Left ventricle myocardium inferior (tissue), 1 donor: Measurements from ENCODE around the gene NEURL1B. TPM values are rescaled to one million over a fixed set of nuclear protein-coding genes. Genes with fewer than 3 reads are reported as not detected.

Experiments
- DNase-seq: peaks from one replicate; pipeline ENCODE4 v3.0.0-alpha.2; 2020
- H3K27ac ChIP-seq: fragments of 200-600 bp; replicated peaks from 2 replicates; pipeline ENCODE4 v1.8.0; 2021
- H3K27me3 ChIP-seq: fragments of 200-600 bp; 2 replicates; pipeline ENCODE4 v1.8.0; 2021; ENCODE audit warnings: low read depth
- H3K36me3 ChIP-seq: fragments of 200-600 bp; 2 replicates; pipeline ENCODE4 v1.8.0; 2021
- H3K4me1 ChIP-seq: fragments of 200-600 bp; 2 replicates; pipeline ENCODE4 v1.8.0; 2021
- H3K4me3 ChIP-seq: fragments of 200-600 bp; 2 replicates; pipeline ENCODE4 v1.8.0; 2021; ENCODE audit warnings: mild to moderate bottlenecking, moderate library complexity
- H3K9me3 ChIP-seq: fragments of 200-600 bp; replicated peaks from 2 replicates; pipeline ENCODE4 v1.8.0; 2021
- intact Hi-C: fragments of 100-400 bp; cut with micrococcal nuclease; formaldehyde crosslinking; loops from one replicate; pipeline ENCODE4 v1.11.0; 2022
- total RNA-seq: library from RNA; stranded (reverse); fragmentation: NEBNext Ultra II Directional; extraction: Animal tissue kit (Norgen Biotek cat#: 25700); gene quantifications from one replicate; pipeline ENCODE4 v1.2.1, GENCODE V29; 2021
- TF ChIP-seq, protein P1 (sequence below): fragments of 200-600 bp; IDR thresholded peaks from 2 replicates; pipeline ENCODE4 v1.8.0; 2021; ENCODE audit warnings: antibody characterized with exemption, mild to moderate bottlenecking, borderline replicate concordance
- donor health status: DM: no; HTN: yes; CAD: no; lungs with severe emphysema.

NEURL1B gene
- total RNA-seq, 1 donor from 2014 or later: 24.0 TPM

GRCh38 chr5:172630986-172631385 is 10.1 kb upstream of the NEURL1B start:
- no peak for DNase-seq
- Histone ChIP-seq H3K9me3 (no peaks in the 10 kb centered on the region), H3K27ac (no peak overlapping the region), H3K4me3 (no peak overlapping the region), H3K27me3 (no peaks in the 10 kb centered on the region), H3K4me1 (no peaks in the 10 kb centered on the region), H3K36me3 (no peaks in the 10 kb centered on the region)
- intact Hi-C loops: no loop called here
- TF ChIP-seq, protein P1, sequence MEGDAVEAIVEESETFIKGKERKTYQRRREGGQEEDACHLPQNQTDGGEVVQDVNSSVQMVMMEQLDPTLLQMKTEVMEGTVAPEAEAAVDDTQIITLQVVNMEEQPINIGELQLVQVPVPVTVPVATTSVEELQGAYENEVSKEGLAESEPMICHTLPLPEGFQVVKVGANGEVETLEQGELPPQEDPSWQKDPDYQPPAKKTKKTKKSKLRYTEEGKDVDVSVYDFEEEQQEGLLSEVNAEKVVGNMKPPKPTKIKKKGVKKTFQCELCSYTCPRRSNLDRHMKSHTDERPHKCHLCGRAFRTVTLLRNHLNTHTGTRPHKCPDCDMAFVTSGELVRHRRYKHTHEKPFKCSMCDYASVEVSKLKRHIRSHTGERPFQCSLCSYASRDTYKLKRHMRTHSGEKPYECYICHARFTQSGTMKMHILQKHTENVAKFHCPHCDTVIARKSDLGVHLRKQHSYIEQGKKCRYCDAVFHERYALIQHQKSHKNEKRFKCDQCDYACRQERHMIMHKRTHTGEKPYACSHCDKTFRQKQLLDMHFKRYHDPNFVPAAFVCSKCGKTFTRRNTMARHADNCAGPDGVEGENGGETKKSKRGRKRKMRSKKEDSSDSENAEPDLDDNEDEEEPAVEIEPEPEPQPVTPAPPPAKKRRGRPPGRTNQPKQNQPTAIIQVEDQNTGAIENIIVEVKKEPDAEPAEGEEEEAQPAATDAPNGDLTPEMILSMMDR: no peak

DNA sequence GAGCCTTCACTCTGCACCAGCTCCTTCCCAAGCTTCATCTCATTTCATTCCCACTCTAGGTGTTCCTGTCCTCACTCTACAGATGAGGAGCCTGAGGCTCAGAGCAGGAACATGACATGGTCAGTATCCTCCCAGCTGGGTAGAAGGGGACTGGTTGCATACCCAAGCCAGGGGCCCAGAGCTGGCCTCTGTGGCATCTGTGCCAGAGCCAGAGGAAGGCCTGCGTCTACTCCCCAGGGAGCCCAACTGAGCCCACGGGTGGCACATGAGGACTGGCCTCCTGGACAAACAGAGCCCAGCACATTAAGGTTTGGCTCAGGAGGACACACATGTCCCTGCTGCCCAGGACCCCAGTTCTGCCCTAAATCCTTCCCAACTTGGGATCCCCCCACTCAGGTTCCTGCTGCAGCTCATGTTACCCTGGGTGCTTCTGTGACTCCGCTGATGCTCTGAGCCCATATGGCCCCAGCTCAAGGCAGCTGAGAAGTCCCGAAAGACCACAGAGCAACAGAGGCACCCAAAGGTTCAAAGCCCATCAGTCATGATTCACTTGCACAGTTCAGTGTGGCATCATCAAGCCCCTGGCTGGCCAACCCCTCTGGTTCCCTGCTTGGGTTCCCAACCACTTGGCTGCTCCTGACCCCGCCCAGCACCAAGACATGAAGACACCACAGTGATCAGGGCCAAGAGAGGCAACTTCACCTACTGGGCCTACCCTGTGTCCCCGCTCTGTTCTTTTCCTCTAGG is 8.5 kb upstream of the NEURL1B start:
- Histone ChIP-seq H3K27ac (no peak overlapping the region), H3K4me1 (no peaks in the 10 kb centered on the region), H3K27me3 (no peaks in the 10 kb centered on the region), H3K9me3 (no peaks in the 10 kb centered on the region), H3K4me3 (no peak overlapping the region), H3K36me3 (no peaks in the 10 kb centered on the region)
- DNase-seq: no peak
- intact Hi-C loops: no loop called here
- TF ChIP-seq, protein P1: no peak

DNA sequence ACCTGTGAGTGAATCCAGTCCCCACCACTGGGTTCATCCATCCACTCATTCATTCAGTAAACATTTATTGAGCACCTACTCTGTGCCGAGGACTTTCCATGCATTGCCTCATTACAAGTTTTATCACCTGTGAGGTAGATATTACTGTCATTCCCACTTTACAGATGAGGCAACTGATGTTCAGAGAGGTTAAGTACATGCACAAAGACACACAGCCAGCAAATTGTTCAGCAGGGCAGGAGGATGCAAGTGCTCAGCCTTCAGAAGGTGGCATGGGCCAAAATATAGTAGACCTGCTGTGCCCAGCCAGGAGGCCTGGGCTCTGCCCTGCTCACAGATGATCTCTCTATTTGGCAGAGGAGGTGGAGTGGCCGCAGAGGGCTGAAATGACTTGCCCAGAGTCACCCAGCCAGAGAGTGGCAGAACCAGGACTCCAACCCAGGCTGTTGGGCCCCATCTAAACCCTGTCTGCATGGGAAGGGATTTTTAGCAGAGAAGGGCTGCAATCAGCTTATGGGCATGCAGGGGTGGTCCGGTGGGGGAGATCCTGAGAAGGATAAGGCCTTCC is 7.6 kb upstream of the NEURL1B start:
- Histone ChIP-seq H3K4me1 (no peaks in the 10 kb centered on the region), H3K27ac (no peak overlapping the region), H3K4me3 (no peak overlapping the region), H3K27me3 (no peaks in the 10 kb centered on the region), H3K36me3 (no peaks in the 10 kb centered on the region), H3K9me3 (no peaks in the 10 kb centered on the region)
- DNase-seq: no peak
- TF ChIP-seq, protein P1: no peak
- intact Hi-C loops: no loop called here

DNA sequence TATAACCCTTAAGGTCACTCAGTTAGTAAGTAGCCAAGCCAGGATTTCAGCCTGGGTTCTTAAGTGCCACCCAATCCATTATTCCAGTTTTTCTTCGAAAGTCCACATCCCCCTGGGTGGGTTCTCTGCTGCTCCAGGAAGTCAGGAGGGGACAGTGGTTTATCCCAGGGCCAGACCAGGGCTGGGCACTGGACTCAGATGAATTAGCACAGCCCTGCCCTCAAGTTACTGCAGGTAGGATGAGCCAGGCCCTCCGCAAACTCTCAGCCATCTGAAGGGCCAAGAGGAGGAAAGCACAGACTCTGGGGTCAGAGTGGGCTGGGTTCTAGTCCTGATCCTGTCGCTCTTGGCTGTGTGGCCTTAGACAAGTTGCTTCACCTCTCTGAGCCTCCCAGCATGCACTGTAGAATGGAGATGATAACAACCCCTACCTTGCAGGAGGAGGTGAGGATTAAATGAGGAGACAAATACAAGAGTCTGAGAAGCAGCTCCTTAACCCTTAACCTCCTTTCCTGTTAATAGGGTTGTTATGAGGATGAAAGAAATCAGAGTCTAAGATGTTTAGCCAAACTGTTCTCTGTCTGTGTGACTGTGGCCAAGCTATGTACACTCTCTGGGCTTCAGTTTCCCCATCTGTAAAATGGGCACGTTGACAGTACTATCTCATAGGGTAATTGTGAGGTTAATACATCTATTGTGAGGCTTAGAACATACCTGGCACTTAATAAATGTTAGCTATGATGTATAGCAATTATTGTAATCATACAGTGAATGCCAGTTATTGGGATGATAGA is 6.8 kb upstream of the NEURL1B start:
- Histone ChIP-seq H3K4me3 (no peak overlapping the region), H3K27ac (no peak overlapping the region), H3K9me3 (no peaks in the 10 kb centered on the region), H3K4me1 (no peaks in the 10 kb centered on the region), H3K27me3 (no peaks in the 10 kb centered on the region), H3K36me3 (no peaks in the 10 kb centered on the region)
- intact Hi-C loops: no loop called here
- no peak for DNase-seq
- TF ChIP-seq, protein P1: no peak

- Histone ChIP-seq H3K4me3 (no peak overlapping the region), H3K4me1 (peaks cover under 1% of the 10 kb centered on the region), H3K27ac (no peak overlapping the region), H3K36me3 (no peaks in the 10 kb centered on the region), H3K9me3 (no peaks in the 10 kb centered on the region), H3K27me3 (no peaks in the 10 kb centered on the region)
- TF ChIP-seq, protein P1: no peak
- no peak for DNase-seq
- intact Hi-C loops: no loop called here
These were observed 6.0 kb upstream of the NEURL1B start for GRCh38 chr5:172635038-172635437.
